ENCODE measurements around the gene TRABD2A. TPM values are rescaled to one million over a fixed set of nuclear protein-coding genes. Genes with fewer than 3 reads are reported as not detected.
A peak's percentile ranks its signal among the peaks of the same experiment; 100 is the strongest.

Gene TRABD2A
- total RNA-seq, 1 donor from 2014 or later, result 1.5 TPM

DNA sequence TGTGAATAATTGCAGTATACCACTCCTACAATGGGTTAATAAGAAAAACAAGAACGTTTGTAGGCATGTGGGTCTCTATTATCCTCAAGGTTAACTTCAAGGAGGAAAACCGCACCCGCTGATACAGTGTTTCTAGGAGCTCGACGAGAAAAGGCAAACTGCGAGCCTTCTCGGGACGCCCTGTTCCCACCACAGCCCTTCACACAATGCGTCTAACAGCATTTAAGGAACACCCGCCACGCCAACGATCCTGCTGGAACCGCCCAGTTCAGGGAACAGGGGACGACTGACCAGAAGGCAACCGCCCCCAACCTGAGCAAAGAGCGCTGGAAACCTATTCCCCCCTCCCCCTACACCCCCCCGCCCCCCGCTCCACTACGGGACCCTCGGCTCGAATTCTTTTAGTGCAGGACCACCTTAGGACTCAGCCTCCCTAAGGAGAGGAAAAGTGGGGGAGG lies 23.9 kb upstream of the TRABD2A start:
- DNase-seq, result peak; percentile 60

DNA sequence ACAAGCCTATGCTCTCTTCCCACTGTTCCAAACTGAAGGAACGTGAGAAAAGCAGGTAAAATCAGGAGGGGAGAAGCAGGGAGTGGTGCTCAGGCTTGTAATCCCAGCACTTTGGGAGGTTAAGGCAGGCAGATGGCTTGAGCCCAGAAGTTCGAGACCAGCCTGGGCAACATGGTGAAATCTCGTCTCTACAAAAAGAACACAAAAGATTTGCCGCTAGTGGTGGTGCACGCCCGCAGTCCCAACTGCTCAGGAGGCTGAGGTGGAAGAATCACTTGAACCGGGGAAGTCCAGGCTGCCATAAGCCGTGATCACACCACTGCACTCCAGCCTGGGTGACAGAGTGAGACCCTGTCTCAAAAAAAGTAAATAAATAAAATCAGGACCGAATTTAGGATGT lies 23.3 kb upstream of the TRABD2A start:
- no peak for DNase-seq

DNA sequence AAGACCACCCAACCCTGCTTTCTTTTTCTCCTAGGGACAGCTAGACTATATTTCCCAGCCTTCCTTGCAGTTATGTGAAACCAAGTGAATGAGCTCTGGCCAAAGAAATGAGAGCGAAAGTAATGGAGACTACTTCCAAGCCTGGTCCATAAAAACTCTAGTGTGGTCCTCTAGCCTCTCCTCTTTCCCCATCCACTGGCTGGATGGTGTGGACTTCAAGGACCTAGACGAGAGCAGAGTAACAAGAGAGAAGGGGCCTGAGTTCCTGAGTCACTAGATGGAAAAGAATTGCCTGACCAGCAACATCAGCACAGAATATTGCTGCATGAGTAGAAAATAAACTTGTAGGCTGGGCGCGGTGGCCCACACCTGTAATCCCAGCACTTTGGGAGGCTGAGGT lies 21.6 kb upstream of the TRABD2A start:
- DNase-seq, result no peak

DNA sequence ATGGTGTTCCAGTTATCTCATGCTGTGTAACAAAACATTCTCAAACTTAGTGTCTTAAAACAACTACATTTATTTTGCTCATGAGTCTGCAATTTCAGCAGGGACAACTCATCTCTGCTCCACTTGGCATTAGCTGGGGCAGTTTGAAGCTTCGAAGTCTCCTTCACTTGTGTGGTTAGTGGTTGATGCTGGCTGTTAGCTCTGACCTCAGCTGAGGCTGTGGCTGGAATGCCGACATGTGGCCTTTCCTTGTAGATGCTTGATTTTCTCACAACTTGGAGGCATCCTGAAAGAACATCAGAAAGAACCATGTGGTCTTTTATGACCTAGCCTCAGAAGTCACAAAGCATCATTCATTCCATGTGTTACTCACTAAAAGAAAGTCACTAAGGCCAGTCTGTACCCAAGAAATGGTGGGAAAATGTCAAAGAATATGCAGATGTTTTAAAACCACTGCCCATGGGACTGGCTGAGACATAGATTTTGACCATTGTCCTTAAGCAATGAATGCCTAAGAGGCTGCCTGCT lies 20.8 kb upstream of the TRABD2A start:
- DNase-seq, result no peak

DNA sequence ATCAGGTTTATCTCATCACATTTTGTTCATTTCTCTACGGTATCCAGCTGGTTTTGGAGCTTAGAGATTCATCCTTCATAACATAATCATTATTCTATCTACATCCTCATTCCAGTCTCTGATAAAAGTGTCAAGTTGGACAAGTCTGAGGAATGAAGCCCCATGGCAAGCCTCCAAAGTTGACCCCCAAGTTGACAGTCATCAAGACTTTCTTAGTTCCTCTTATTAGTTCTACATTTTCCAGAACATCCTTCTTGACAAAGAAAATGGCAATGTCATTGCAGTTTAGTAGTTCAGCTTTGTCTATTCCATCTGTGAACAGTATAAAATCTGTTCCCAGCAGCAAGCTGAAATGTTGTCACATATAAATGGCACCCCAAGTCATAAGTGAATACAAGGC lies 20.1 kb upstream of the TRABD2A start:
- no peak for DNase-seq

DNA sequence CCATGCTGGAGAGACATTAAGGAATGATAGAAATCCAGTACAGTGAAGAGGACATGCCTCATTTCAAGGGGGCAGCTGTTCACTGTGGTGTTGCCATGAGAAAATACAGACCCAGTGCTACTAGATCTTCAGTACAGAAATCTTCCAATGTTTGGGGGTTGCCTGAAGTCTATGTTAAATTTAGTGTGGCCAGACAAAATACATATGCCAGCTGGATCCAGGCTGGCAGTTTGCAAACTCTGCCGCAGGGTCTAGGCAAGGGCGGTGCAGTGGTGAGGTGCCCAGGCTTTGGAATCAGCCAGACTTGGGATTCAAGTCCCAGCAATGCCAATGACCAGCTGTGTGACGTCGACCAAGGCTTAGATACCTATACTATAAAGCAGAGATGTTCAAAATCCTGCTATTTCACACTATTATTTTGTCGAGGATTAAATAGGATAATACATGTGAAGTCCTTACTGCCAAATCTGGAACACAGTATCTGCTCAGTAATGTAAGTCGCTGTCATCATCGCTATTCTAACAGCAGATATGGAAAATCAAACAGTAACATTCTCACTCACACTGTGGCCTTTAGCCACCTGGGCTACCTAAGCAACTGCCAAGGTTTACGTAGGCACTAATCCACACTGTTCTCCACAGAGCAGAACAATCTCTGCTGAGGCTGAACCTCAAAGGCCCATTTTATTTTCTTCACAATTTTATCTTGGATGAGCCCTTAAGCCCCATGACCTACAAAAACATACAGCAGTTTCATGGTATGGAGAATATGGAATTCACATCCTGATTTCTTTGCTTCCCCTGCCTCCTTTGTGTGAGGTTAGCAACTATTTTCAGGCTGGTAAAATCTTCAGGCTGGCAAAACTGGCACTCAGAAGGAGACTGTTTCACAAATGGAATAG lies 18.7 kb upstream of the TRABD2A start:
- no peak for DNase-seq

DNA sequence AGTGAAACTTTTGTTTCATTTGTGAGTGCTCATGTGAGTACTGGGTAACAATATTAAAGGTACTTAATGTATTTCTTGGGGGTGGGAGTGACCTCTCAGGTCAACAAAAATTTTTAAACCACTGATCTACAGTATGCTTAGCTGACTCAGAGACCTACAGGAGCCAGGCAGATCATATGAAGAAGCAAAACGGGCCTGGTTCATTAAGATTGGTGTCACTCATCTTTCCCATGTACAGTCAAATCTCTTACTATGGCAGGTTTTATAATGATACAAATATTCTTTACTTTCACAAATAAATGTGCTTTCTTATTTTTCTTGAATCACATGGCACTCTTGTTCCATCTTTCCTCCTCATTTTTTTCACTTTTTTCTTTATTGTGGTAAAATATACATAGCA lies 16.9 kb upstream of the TRABD2A start:
- no peak for DNase-seq

DNA sequence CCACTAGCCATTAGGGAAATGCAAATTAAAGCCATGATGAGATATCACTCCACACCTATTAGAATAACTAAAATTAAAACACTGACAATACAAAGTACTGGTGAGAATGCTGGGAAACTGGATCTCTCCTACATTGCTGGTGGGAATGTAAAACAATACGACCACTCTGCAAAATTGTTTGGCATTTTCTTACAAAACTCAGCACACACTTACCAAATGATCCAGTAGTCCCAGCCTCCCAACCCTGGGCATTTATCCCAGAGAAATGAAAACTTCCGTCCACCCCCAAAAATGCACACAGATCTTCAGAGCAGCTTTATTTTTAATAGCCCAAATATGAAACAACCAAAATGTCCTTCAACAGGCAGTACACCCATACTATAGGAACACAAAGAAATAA lies 15.7 kb upstream of the TRABD2A start:
- DNase-seq, result no peak

DNA sequence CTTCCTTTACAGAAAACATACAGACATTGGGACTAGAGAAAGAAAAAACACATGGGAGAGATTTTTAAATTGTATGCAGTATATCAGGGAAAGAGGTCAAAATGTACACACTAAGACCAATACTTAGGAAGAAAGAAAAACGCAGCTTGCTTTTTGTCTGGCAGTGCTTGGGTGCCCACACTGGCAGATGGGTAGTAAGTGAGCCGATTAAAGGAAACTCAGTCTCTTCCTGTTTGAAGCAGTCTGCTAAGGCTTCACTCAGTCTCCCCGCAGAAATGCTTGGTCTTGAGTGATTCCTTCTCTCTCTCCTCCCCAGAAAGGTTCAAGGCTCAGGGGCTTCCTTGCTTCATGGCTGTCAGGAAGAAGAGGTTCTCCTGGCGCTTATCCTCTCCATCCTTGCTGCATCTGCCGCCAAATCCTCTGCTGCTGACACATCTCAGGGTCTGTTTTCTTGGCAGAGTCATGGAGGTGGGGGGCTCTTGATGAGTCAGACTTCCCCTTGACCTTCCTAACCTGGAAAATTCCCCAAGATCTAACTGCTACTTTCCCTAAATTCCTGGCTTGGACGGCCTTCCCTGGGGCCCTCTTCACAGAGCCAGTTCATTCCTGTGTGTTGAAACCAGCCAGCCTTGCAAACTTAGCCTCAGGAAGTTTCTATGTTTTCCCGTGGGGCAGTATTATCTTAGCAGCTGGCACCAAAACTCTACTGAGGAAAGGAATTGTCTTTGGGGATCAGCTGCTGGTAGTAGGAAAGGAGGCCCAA lies 14.1 kb upstream of the TRABD2A start:
- no peak for DNase-seq

DNA sequence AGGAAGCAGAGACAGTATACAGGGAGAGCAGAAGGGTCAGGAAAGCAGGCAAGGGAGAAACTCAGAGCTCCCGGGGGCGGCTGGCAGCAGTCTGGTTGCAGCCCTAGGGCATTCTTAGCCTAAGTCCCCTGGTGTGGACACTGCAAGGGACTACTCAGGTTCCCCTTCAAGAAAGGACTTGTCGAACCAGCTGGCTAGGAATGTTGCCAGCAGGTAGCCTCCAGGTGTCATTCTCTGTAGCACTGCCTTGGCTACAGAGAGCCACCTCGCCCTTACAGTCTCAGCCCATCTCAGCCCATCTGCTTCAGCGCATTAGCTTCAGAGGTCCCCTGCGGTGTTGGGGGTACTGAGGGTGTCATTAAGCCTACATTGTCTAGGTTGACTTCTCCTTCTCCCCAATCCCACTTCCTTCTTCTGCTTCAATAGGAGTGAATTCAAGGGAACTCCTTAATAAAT lies 13.3 kb upstream of the TRABD2A start:
- DNase-seq, result no peak

DNA sequence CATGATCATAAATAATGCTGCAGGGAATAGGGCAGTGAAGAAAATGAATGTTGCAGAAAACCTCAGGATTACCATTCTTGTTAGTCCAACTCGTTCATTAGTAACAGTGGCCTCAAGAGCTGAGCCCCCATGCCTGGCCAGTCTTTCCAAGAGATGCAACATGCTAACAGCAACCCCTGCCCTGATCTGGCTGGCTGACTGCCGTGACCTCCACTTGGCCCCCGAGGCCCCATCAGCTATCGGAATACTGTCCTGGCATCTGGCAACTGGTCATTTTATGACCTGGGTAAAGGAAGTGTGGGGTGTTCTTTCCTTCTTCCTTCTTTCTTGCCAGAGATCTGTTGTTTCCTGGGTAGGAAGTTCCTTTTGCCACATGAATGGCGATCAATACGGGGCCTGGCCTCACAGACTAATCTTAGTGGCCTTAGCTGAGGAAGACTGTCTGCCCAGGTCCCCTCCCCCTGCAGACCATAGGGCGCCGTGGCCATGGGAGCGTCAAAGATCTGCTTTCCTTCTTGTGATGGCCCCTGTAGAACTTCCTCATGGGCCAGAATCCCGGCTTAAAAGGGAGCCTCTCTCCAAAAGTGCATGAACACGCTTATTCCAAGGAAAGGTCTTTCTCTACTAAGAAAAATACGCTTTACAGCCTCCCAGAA lies 10.6 kb upstream of the TRABD2A start:
- no peak for DNase-seq

DNA sequence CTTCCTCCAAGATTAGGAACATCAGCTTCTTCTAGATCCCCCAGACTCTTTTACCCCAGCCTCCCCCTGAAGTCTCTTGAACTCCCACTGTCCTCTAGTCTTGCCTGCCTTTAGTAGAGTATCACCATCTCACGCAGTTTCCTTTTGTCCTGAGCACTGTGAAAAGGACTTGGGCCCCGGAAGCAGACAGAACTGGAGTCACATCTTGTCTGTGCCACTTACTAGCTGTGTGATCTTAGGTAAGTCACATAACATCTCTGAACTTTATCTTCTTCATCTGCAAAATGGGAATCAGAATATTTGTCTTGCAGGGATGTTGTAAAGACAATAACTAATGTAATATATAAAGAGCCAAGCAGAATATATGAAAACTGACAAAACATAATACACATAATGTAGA lies 8.4 kb upstream of the TRABD2A start:
- DNase-seq, result no peak

DNA sequence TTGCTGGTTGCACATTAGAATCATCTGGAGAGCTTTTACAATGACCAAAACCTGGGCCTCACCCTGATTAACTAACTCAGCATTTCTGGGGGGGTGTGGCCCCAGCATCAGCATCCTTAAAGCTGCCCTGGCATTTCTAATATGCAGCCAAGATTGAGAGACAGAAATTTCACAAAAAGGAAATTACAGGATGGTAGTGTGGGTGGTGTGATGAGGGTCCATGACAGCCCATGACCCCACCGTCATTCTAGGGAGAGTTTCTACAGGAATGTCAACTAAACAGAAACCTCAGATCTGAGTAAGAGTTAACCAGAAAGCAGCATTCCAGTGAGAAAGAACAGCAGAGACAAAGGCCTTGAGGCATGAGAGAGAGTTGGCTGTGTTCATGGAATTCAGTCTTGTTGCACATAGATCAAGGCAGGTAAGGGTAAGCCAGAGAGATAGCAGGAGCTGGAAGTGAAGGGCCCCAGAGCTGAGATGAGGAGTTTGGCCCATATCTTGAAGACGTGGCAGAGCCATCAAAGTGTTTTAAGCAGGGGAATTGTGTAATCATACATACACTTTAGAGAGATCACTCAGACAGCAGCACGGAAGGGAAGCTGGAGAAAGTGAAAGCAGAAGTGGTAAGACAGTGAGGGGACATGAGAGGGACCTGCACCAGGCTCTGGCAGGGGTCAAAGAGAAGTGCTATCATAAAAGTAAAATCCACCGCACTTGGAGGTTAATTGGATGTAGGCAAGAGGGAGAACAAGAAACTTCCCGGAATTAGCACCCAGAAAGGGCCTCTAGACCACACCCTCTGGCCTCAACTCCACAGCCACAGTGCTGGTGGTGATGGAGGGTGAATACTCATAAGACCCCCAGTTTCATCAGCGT lies 7.8 kb upstream of the TRABD2A start:
- peak; percentile 22 for DNase-seq

DNA sequence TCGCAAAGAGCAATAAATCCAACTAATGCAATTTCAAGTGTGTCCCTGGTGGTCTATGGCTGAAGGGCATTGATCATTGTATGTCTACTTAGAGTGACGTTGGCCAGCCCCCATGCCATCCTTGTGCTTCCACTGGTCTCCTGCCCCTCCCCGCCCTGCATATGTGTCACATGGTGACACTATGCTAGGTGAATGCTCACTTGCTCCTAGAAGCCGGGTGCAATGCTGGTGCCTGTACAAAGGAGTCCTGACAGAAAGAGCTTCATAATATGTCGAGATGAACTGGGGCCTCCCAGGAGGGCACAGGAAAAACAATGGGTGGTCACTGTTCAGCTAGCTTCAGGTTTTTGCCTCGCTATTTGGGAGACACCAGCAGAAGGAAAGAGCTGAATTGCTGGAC lies 5.9 kb upstream of the TRABD2A start:
- no peak for DNase-seq

DNA sequence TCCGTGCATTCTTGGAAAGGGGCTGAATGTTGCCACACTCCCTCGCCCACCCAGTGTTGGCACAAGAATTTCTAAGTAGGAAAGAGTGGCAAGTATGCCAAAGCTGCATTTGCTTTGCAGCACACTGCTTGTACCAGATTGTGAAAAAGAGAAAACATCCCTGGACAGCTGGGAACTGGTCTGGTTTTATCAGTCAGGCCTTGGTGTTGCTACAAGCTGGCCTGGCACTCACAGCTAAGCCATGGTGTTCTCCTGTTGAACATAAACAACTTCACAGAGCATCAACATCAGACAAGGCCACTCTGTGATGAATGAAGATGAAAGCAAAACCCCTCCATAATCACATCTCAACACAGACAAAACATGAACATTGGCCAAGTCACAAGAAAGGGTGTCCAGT lies 4.2 kb upstream of the TRABD2A start:
- no peak for DNase-seq

DNA sequence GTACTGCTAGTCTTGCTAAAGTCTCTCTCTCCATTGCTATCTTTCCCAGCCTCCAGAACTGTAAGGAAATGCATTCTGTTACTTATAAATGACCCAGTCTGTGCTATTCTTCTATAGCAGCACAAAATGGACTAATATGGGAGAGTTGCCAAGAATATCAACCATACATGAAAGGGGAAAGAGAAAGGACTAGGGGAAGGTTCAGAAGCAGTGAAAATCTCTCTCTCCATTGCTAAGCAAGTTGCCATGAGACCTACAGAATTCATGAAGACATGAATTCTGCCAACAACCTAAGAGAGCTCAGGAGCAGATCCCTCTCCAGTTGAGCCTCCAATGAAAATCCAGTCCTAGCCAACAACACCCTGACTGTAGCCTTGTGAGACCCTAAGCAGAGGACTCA lies 3.6 kb upstream of the TRABD2A start:
- no peak for DNase-seq

DNA sequence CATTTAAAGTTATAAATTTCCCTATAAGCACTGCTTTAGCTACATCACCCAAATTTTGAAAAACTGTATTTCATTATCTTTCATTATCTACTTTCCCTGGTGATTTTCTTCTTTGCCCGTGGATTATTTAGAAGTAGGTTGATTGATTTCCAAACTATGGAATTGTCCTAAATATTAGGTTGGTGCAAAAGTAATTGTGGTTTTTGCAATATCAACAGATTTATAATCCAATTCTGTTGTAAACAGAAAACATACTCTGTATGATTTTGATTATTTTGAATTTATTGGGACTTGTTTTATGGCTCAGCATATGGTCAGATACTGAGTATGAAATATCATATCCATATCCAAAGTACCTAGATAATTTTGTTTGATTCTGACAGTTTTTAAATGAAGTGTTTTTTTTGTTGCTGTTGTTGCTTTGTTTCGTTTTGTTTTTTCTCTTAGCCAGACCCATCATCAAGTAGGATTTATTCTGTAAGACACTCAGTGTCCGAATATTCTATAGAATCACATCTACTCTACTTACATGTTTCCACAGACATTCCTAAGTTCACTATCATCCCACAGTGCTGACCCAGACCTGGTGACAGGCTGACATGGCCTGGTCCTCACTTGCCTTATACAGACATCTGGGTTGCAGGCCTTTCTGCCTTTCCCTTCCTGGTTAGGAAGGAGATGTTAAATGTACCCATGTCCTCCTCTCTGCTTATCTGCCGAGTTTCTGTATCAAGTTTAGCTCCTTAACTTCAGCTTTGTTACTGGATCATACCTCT lies 2.1 kb upstream of the TRABD2A start:
- no peak for DNase-seq

DNA sequence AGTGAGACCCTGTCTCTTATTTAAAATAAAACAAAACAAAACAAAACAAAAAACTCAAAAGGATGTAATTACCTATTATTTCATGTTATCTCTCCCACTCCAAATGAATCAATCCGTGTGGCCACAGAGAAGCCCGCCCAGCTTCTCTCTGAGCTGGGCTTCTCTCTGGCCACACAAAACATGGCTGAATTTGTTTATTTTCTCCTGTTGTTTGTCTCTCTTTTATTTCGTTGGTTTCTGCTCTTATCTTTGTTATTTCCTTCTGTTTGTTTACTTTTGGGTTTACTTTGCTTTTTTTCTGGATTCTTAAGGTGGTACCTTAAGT lies 1.5 kb upstream of the TRABD2A start:
- DNase-seq, result no peak

DNA sequence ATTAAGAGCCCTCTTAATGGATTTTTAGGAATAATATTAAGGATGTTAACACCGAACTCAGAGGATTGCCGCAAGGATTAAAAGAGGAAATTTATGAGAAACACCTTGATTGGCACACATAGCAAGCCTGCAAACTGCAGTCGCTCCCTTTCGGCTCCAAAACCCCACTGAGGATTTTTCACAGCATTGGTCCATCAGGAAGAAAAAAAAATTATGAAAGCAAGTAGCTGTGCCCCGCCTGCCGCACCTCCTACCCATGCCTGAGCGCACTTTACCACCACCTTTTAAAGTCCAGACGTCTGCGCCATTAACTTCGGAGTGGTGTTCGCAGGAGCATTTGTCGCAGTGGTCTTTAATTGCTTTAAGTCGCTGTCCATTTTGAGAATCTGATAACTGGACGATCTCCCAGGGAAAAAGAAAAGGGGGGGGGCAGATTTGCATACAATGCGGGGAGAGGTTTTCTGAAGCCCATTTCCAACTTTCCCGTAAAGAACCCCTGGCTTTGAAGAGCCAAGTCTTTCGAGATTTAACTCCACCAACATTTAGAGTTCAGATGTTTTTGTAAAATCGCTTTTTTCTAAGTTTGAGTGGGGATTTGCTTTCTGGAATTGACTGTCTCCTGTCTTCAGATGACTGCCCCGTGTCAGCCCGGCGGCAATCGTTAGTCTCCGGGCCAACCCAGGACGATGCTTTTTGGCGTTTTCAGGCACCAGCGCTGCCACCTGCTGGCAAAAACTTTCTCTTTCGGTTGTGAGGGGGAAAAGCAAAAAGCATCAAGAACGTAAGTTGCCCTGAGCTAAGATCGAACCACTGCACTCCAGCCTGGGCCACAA lies 913 bp upstream of the TRABD2A start:
- DNase-seq, result peak; percentile 46

DNA sequence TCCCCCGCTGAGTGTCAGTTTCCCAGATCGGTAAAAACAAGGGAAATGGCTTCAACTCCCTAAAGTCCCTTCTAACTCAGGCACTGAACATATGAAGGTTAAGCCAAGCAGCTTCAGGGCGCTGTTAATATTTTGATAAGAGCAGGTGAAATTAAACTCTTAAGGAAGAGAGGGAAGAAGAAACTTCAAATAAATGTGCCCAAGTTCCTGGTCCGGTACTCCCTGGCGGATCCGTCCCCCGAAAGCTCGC lies 564 bp downstream of the TRABD2A start:
- DNase-seq, result no peak

All from skin of body (tissue), 2 donors.